ENCODE data around the gene C16orf78.
"Not testable (repeated sequence)": the region's sequence is repeated elsewhere in the genome, so short reads cannot be mapped to it uniquely, and the experiment has no call there.

C16orf78 gene

DNA sequence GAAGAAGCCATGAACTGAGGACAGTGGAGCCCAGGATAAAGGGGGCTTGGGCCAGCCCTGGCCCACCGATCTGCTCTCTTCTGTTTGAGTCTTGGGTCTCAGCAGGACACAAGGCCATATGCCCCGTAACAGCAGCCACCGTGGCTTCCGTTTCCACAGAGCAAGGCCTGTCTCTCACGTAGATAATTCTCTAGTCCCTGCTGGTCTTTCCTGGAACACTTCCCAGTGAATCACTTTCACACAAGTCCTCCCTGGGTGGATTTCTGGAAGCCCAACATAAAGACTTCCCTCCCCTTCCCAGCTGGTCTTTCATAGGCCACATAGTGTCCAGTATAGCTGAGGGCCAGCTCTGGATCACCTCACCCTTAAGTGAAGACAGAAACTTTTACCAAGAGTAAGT, 19.9 kb upstream of the C16orf78 start:
- H3K4me3 ChIP-seq (ENCODE audit: low read depth, low read length), result no peak overlapping the region
- TF ChIP-seq, protein P1, sequence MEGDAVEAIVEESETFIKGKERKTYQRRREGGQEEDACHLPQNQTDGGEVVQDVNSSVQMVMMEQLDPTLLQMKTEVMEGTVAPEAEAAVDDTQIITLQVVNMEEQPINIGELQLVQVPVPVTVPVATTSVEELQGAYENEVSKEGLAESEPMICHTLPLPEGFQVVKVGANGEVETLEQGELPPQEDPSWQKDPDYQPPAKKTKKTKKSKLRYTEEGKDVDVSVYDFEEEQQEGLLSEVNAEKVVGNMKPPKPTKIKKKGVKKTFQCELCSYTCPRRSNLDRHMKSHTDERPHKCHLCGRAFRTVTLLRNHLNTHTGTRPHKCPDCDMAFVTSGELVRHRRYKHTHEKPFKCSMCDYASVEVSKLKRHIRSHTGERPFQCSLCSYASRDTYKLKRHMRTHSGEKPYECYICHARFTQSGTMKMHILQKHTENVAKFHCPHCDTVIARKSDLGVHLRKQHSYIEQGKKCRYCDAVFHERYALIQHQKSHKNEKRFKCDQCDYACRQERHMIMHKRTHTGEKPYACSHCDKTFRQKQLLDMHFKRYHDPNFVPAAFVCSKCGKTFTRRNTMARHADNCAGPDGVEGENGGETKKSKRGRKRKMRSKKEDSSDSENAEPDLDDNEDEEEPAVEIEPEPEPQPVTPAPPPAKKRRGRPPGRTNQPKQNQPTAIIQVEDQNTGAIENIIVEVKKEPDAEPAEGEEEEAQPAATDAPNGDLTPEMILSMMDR (IDR thresholded peaks at IDR 0.05; ENCODE audit: low read depth, low read length, missing control alignments), result no peak
- in situ Hi-C loops (cut with HindIII; ENCODE audit: low sequenced_read_pairs), result loop anchor here (10.0 kb wide), 1 partner anchor 679 kb away; no protein-coding TSS in a partner anchor
- no peak for DNase-seq (ENCODE audit: low read depth)

- TF ChIP-seq, protein P1 (IDR thresholded peaks at IDR 0.05; ENCODE audit: low read depth, low read length, missing control alignments), result no peak
- no peak overlapping the region for H3K4me3 ChIP-seq (ENCODE audit: low read depth, low read length)
- in situ Hi-C loops (cut with HindIII; ENCODE audit: low sequenced_read_pairs), result loop anchor here (10.0 kb wide), 1 partner anchor 679 kb away; no protein-coding TSS in a partner anchor
- no peak for DNase-seq (ENCODE audit: low read depth)
Measured at GRCh38 chr16:49354101-49354500, 19.5 kb upstream of the C16orf78 start.

- no peak for DNase-seq (ENCODE audit: low read depth)
- no peak overlapping the region for H3K4me3 ChIP-seq (ENCODE audit: low read depth, low read length)
- TF ChIP-seq, protein P1 (IDR thresholded peaks at IDR 0.05; ENCODE audit: low read depth, low read length, missing control alignments), result no peak
- in situ Hi-C loops (cut with HindIII; ENCODE audit: low sequenced_read_pairs), result loop anchor here (10.0 kb wide), 1 partner anchor 680 kb away; no protein-coding TSS in a partner anchor
Measured at GRCh38 chr16:49354991-49355390, 18.6 kb upstream of the C16orf78 start.

DNA sequence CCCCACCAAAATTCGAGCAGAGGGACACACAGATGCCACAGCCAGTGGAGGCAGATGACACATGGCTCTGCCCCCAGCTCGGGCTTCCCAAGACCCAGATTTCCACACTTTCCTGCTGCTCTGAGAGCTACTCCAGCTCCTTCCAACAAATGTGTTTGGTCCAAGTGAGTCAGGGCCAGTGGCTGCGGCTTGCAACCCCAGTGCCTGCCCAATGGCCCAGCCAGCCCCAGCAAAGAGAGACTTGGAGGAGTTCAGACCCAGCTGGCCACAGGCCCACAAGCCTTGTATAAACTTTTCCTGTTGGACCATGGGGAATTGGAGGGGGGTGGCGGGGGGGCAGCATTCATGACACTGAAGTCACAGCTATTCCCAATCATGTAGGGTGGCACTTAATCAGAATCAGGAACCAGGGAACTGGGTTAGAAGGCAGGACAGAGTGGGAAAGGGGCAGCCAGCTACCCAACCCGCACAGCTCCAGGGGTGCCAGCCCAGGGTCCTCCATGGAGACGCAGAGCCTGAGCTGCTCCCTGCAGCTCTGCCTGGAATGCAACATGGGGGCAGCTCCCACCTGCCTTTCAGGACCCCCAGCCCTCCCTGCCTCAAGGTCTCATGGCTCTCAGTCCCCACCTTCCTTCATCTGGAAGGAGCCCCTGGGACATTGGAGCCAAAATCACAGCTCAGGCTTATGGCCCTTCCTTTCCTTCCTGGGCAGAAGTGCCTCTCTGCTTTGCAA, 17.5 kb upstream of the C16orf78 start:
- TF ChIP-seq, protein P1 (IDR thresholded peaks at IDR 0.05; ENCODE audit: low read depth, low read length, missing control alignments), result no peak
- DNase-seq (ENCODE audit: low read depth), result no peak
- H3K4me3 ChIP-seq (ENCODE audit: low read depth, low read length), result no peak overlapping the region
- in situ Hi-C loops (cut with HindIII; ENCODE audit: low sequenced_read_pairs), result loop anchor here (10.0 kb wide), 1 partner anchor 681 kb away; no protein-coding TSS in a partner anchor

- in situ Hi-C loops (cut with HindIII; ENCODE audit: low sequenced_read_pairs), result loop anchor here (10.0 kb wide), 1 partner anchor 682 kb away; no protein-coding TSS in a partner anchor
- no peak overlapping the region for H3K4me3 ChIP-seq (ENCODE audit: low read depth, low read length)
- DNase-seq (ENCODE audit: low read depth), result no peak
- TF ChIP-seq, protein P1 (IDR thresholded peaks at IDR 0.05; ENCODE audit: low read depth, low read length, missing control alignments), result no peak
Measured at GRCh38 chr16:49356728-49357488, 16.7 kb upstream of the C16orf78 start.

- TF ChIP-seq, protein P1 (IDR thresholded peaks at IDR 0.05; ENCODE audit: low read depth, low read length, missing control alignments), result no peak
- in situ Hi-C loops (cut with HindIII; ENCODE audit: low sequenced_read_pairs), result loop anchor here (10.0 kb wide), 1 partner anchor 685 kb away; no protein-coding TSS in a partner anchor
Measured at GRCh38 chr16:49359591-49359990, 14.0 kb upstream of the C16orf78 start.

GRCh38 chr16:49361731-49362130, 11.9 kb upstream of the C16orf78 start:
- DNase-seq (ENCODE audit: low read depth); in situ Hi-C loops (cut with HindIII; ENCODE audit: low sequenced_read_pairs); H3K4me3 ChIP-seq (ENCODE audit: low read depth, low read length): not testable (repeated sequence)

More at GRCh38 chr16:49359591-49359990, 14.0 kb upstream of the C16orf78 start:
- no peak overlapping the region for H3K4me3 ChIP-seq (ENCODE audit: low read depth, low read length)
- no peak for DNase-seq (ENCODE audit: low read depth)

Measured in astrocyte of the cerebellum (primary cell).